Ectodermal cell (in vitro differentiated cells): ENCODE data around the gene BTBD7.
"Not testable (repeated sequence)": the region's sequence is repeated elsewhere in the genome, so short reads cannot be mapped to it uniquely, and the experiment has no call there.

Source experiments
- H3K27ac ChIP-seq: 2 replicates; pipeline ENCODE4 v1.7.0; 2013; ENCODE audit warnings: mild to moderate bottlenecking, low read depth, low read length; ENCODE audit not compliant: insufficient read depth, poor library complexity, severe bottlenecking
- H3K27me3 ChIP-seq: 2 replicates; pipeline ENCODE4 v1.7.0; 2013; ENCODE audit warnings: mild to moderate bottlenecking, low read length; ENCODE audit not compliant: insufficient read depth, control insufficient read depth, poor library complexity, severe bottlenecking
- H3K36me3 ChIP-seq: one replicate; pipeline ENCODE4 v1.7.0; 2013; ENCODE audit warnings: low read length; ENCODE audit not compliant: control insufficient read depth, insufficient read depth
- H3K4me1 ChIP-seq: one replicate; pipeline ENCODE4 v1.7.0; 2013; ENCODE audit warnings: low read length; ENCODE audit not compliant: control insufficient read depth, insufficient read depth
- H3K4me3 ChIP-seq: 2 replicates; pipeline ENCODE4 v1.7.0; 2013; ENCODE audit warnings: low read depth, low read length, control low read depth; ENCODE audit not compliant: insufficient read depth
- H3K9me3 ChIP-seq: 2 replicates; pipeline ENCODE4 v1.7.0; 2013; ENCODE audit warnings: mild to moderate bottlenecking, low read length, moderate library complexity; ENCODE audit not compliant: control insufficient read depth
- WGBS, 2 experiments: methylation state at CpG; one replicate each; pipeline ENCODE4 v1.1.7; 2013; ENCODE audit warnings: missing lambda C conversion rate in 2 of 2; 5-methylcytosine and 5-hydroxymethylcytosine counted together

BTBD7 gene

GRCh38 chr14:93249128-93249831 is 83.6 kb downstream of the BTBD7 start:
- 92 to 96% methylated on average over 7 of the region's 7 CpGs for WGBS, 2 experiments
- Histone ChIP-seq H3K4me3 (no peak overlapping the region), H3K9me3 (no peaks in the 10 kb centered on the region), H3K4me1 (no peaks in the 10 kb centered on the region), H3K27me3 (no peaks in the 10 kb centered on the region), H3K27ac (no peak overlapping the region), H3K36me3 (peaks cover 21% of the 10 kb centered on the region)

GRCh38 chr14:93246534-93246933 is 86.3 kb downstream of the BTBD7 start:
- Histone ChIP-seq H3K27ac (no peak overlapping the region), H3K4me3 (no peak overlapping the region), H3K4me1 (no peaks in the 10 kb centered on the region), H3K9me3 (no peaks in the 10 kb centered on the region), H3K27me3 (no peaks in the 10 kb centered on the region), H3K36me3 (peaks cover 34% of the 10 kb centered on the region)

GRCh38 chr14:93245764-93246420 is 86.9 kb downstream of the BTBD7 start:
- no peaks in the 10 kb centered on the region for H3K4me1 ChIP-seq
- no peak overlapping the region for H3K4me3 ChIP-seq
- H3K9me3 ChIP-seq, result no peaks in the 10 kb centered on the region
- H3K27ac ChIP-seq, result no peak overlapping the region
- peaks cover 36% of the 10 kb centered on the region for H3K36me3 ChIP-seq
- no peaks in the 10 kb centered on the region for H3K27me3 ChIP-seq
- WGBS, 2 experiments, result 95 to 96% methylated on average over 10 of the region's 10 CpGs

GRCh38 chr14:93240678-93241000 is 92.2 kb downstream of the BTBD7 start:
- no peak overlapping the region for H3K4me3 ChIP-seq
- H3K9me3 ChIP-seq, result no peaks in the 10 kb centered on the region
- peaks cover 20% of the 10 kb centered on the region for H3K36me3 ChIP-seq
- no peaks in the 10 kb centered on the region for H3K4me1 ChIP-seq
- no peaks in the 10 kb centered on the region for H3K27me3 ChIP-seq
- H3K27ac ChIP-seq, result no peak overlapping the region
- 88 to 95% methylated on average over 3 of the region's 3 CpGs for WGBS, 2 experiments

- 95 to 96% methylated on average over 21 to 22 of the region's 25 CpGs for WGBS, 2 experiments
Observed at GRCh38 chr14:93239869-93240677, 92.8 kb downstream of the BTBD7 start.

GRCh38 chr14:93234798-93235197 is 98.0 kb downstream of the BTBD7 start:
- Histone ChIP-seq H3K9me3 (no peaks in the 10 kb centered on the region), H3K27ac (no peak overlapping the region), H3K36me3 (no peaks in the 10 kb centered on the region), H3K4me3 (no peak overlapping the region), H3K4me1 (no peaks in the 10 kb centered on the region), H3K27me3 (no peaks in the 10 kb centered on the region)
- 84 to 86% methylated on average over 10 of the region's 10 CpGs for WGBS, 2 experiments

More at GRCh38 chr14:93239869-93240677, 92.8 kb downstream of the BTBD7 start:
- Histone ChIP-seq H3K9me3 (no peaks in the 10 kb centered on the region), H3K27me3 (no peaks in the 10 kb centered on the region), H3K36me3 (peaks cover 16% of the 10 kb centered on the region), H3K4me1 (no peaks in the 10 kb centered on the region), H3K4me3 (no peak overlapping the region), H3K27ac (no peak overlapping the region)

- H3K9me3 ChIP-seq, H3K4me1 ChIP-seq, H3K4me3 ChIP-seq, H3K36me3 ChIP-seq, H3K27me3 ChIP-seq, H3K27ac ChIP-seq: not testable (repeated sequence)
- 90 to 95% methylated on average over 5 of the region's 5 CpGs for WGBS, 2 experiments
Observed at GRCh38 chr14:93233078-93233477, 99.8 kb downstream of the BTBD7 start.

GRCh38 chr14:93232159-93232558 is 100.7 kb downstream of the BTBD7 start:
- Histone ChIP-seq H3K4me3 (no peak overlapping the region), H3K36me3 (peaks cover 13% of the 10 kb centered on the region), H3K4me1 (no peaks in the 10 kb centered on the region), H3K27me3 (no peaks in the 10 kb centered on the region), H3K27ac (no peak overlapping the region), H3K9me3 (no peaks in the 10 kb centered on the region)
- 91 to 93% methylated on average over 17 of the region's 17 CpGs for WGBS, 2 experiments

- Histone ChIP-seq H3K4me3 (no peak overlapping the region), H3K27me3 (no peaks in the 10 kb centered on the region), H3K36me3 (peaks cover 18% of the 10 kb centered on the region), H3K27ac (no peak overlapping the region), H3K4me1 (no peaks in the 10 kb centered on the region), H3K9me3 (no peaks in the 10 kb centered on the region)
- WGBS, 2 experiments, result 94 to 95% methylated on average over 39 of the region's 39 CpGs
Observed at GRCh38 chr14:93231129-93231979, 101.5 kb downstream of the BTBD7 start.
